ENCODE data around the gene LCORL. TPM values are rescaled to one million over a fixed set of nuclear protein-coding genes. Genes with fewer than 3 reads are reported as not detected.

LCORL gene
- polyA plus RNA-seq, 2 of the 4 experiments (the other 2 are of a cell fraction) = 6.4 to 9.7 TPM

GRCh38 chr4:17823871-17824669 lies 197.5 kb downstream of the LCORL start:
- H3K4me3 ChIP-seq = no peak overlapping the region
- no peaks in the 10 kb centered on the region for H3K4me1 ChIP-seq
- no peaks in the 10 kb centered on the region for H3K9me3 ChIP-seq
- FAIRE-seq (no peak), ATAC-seq (no peak), DNase-seq (ENCODE audit: low read depth in 1 of 2, low spot score in 1 of 2) (no peak)
- H3K27ac ChIP-seq = no peak overlapping the region
- CTCF ChIA-PET = no interaction called here
- TF ChIP-seq KDM5A (IDR thresholded peaks at IDR 0.05) (no peak), TP53 (CRISPR knock-in tag; IDR thresholded peaks at IDR 0.05) (no peak), BHLHE40 (IDR thresholded peaks at IDR 0.05; ENCODE audit: low read depth, low read length) (no peak), HDAC2 (IDR thresholded peaks at IDR 0.05) (no peak), ATOH8 (CRISPR knock-in tag; IDR thresholded peaks at IDR 0.05; ENCODE audit: low read depth) (no peak), NPAS2 (CRISPR knock-in tag; IDR thresholded peaks at IDR 0.05; ENCODE audit: borderline replicate concordance) (no peak)
- POLR2A ChIA-PET = no interaction called here
- 81% methylated on average over 1 of the region's 1 CpG for WGBS (ENCODE audit: missing lambda C conversion rate)
- H3K4me2 ChIP-seq = no peak overlapping the region

- Histone ChIP-seq H3K9me3 (no peaks in the 10 kb centered on the region), H3K4me3 (no peak overlapping the region), H3K27ac (no peak overlapping the region), H3K4me1 (peaks cover 17% of the 10 kb centered on the region; the same call in 2 of the 3 replicates), H3K4me2 (no peak overlapping the region)
- TF ChIP-seq HOXA7 (CRISPR knock-in tag; IDR thresholded peaks at IDR 0.05) (no peak), RAD21 (conservative IDR thresholded peaks at IDR 0.05 in 1 of 2, IDR thresholded peaks at IDR 0.05 in 1 of 2) (peak; percentile 35 to 50; a peak in 3 of 5 replicates), EP300 (IDR thresholded peaks at IDR 0.05) (no peak), TFCP2L1 (CRISPR knock-in tag; IDR thresholded peaks at IDR 0.05) (no peak), CBX8 (IDR thresholded peaks at IDR 0.05) (no peak), HOXB5 (CRISPR knock-in tag; IDR thresholded peaks at IDR 0.05) (no peak), NPAS2 (CRISPR knock-in tag; IDR thresholded peaks at IDR 0.05; ENCODE audit: borderline replicate concordance) (no peak), RFX5 (IDR thresholded peaks at IDR 0.05) (no peak), NFE2L2 (conservative IDR thresholded peaks at IDR 0.05; ENCODE audit: low read length) (no peak), ZFP36 (IDR thresholded peaks at IDR 0.05; ENCODE audit: borderline replicate concordance, partially characterized antibody) (no peak), FOSB (CRISPR knock-in tag; IDR thresholded peaks at IDR 0.05) (no peak), SMC3 (IDR thresholded peaks at IDR 0.05) (peak; percentile 15; the same call in 1 of the 3 replicates), POLR2AphosphoS2 (conservative IDR thresholded peaks at IDR 0.05; ENCODE audit: low read length) (no peak), ZC3H11A (IDR thresholded peaks at IDR 0.05) (no peak), CTCF (IDR thresholded peaks at IDR 0.05) (peak; percentile 47; the same call in 2 of the 3 replicates), ATOH8 (CRISPR knock-in tag; IDR thresholded peaks at IDR 0.05; ENCODE audit: low read depth) (no peak), HEYL (CRISPR knock-in tag; IDR thresholded peaks at IDR 0.05) (no peak), MYC (IDR thresholded peaks at IDR 0.05; ENCODE audit: borderline replicate concordance, low read length) (no peak), EHF (CRISPR knock-in tag; IDR thresholded peaks at IDR 0.05) (no peak), BHLHE40 (IDR thresholded peaks at IDR 0.05; ENCODE audit: low read depth, low read length) (no peak), CHD2 (IDR thresholded peaks at IDR 0.05; ENCODE audit: low read length, partially characterized antibody) (no peak), MAZ (IDR thresholded peaks at IDR 0.05; ENCODE audit: borderline replicate concordance, low read depth, low read length) (no peak), HOXB13 (CRISPR knock-in tag; IDR thresholded peaks at IDR 0.05; ENCODE audit: low read depth) (no peak), HMGXB4 (CRISPR knock-in tag; IDR thresholded peaks at IDR 0.05; ENCODE audit: borderline replicate concordance) (no peak), RNF2 (IDR thresholded peaks at IDR 0.05; ENCODE audit: borderline replicate concordance, low read depth) (no peak)
- ATAC-seq = peak; percentile 74 to 79
- POLR2A ChIA-PET = no interaction called here
- DNase-seq (ENCODE audit: low read depth in 1 of 2, low spot score in 1 of 2) = peak in 1 of 2 experiments; percentile 42
- WGBS (ENCODE audit: missing lambda C conversion rate) = 66% methylated on average over 5 of the region's 5 CpGs
- FAIRE-seq = no peak
- CTCF ChIA-PET = interaction anchor here (0.6 to 1.9 kb wide), 21 partner anchors 9 to 778 kb away, joined by 3 to 6 read pairs (median 3); no protein-coding TSS in a partner anchor
Measured at GRCh38 chr4:17817027-17817426, 204.5 kb downstream of the LCORL start.

All from A549 (cell line).